HG03342 (cell line): ENCODE data around the gene ZFP92.
A peak's percentile ranks its signal among the peaks of the same experiment; 100 is the strongest.

Source experiments
- ATAC-seq: cut with Tn5 transposase; IDR thresholded peaks from one replicate; pipeline ENCODE4 v1.9.1; 2021; ENCODE audit warnings: mild to moderate bottlenecking, moderate library complexity; ENCODE audit not compliant: unreplicated experiment

ZFP92 gene, protein sequence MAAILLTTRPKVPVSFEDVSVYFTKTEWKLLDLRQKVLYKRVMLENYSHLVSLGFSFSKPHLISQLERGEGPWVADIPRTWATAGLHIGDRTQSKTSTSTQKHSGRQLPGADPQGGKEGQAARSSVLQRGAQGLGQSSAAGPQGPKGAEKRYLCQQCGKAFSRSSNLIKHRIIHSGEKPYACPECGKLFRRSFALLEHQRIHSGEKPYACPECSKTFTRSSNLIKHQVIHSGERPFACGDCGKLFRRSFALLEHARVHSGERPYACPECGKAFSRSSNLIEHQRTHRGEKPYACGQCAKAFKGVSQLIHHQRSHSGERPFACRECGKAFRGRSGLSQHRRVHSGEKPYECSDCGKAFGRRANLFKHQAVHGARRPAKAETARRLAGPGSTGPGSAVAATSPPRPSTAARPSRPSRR

DNA sequence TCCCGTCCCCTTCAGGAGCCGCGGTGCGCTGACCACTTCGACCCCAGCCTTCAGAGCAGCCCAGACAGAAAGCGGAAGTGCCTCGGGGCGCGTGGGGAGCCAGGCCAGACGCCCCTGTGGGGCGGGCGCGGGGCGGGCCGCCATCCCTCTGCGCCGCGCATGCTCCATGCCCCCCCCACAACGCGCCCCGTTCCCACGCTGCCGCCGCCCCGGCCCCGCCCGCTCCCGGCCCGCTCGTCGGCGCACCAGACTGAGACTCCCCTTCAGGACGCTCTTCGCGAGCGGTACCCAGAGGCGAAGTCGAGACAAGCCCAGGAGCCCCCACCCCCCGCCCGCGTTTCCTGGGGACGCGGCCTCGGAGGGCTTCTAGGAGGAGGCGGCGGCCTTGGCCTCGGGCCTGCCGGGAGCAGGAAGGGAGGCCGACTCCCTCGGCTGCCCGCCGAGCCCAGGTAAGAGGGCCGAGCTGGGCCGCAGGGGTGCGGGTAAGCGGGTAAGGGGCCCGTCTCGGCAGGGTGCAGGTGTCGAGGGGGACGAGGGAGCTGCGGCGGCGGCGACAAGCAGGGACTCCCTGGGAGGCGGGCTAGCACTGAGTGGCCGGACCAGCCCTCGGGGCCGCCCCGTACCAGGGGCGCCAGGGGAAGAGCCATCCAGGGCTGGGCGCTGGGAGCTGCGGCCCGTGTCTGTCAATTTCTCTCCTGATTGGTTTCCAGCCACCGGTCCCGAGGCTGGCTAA is at the start of gene ZFP92:
TSS of gene ZFP92 (plus strand) at position 218 of the 733 bp plus-strand sequence. CDS start 6,851 bp downstream, outside the sequence.
- ATAC-seq: peak; percentile 60

DNA sequence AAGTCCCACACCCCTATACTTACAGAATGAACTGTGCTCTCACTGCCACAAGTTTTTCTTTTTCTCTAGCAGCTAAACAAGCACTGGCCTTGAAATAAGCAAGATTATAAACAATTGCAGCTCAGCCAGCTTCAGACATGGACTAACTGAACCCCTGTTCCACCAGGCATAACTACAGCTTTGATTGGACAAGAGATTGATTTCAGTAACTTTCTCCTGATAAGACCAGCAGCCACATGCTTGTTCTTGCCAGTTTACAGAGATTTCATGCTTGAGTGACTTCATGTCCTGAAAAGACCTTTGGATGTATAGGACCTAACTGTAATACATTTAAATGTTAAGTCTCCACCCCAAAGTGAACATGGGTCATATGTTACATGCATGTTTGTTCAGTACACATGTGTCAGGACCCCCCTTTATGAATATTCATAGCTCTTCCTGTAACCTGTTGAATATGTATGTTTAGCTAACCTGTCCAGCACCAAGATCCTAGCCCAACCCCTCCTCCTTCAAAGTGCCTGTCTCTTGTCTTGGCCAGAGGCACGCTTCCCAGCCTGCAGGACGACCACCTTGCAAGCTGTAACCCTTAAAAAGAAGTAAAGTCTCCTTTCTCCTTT is 49.4 kb upstream of the ZFP92 start:
- ATAC-seq: no peak

DNA sequence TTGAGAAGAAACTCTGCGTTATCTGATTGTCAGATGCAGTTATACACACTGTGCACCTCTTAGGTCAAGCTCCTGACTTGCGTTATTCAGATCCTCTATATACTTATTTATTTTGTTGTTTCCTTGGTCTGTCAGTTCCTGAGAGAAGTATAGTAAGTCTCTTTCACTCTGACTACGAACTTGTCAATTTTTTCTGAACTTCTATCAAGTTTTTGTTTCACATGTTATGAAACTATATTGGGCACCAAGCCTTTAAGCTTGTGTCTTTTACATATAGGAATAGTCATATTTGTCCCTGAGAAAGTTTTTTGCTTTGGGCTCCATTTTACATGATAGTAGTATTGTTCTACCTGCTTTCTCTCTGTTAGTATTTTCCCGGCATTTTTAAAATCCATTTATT is 45.6 kb upstream of the ZFP92 start:
- ATAC-seq: peak; percentile 48

DNA sequence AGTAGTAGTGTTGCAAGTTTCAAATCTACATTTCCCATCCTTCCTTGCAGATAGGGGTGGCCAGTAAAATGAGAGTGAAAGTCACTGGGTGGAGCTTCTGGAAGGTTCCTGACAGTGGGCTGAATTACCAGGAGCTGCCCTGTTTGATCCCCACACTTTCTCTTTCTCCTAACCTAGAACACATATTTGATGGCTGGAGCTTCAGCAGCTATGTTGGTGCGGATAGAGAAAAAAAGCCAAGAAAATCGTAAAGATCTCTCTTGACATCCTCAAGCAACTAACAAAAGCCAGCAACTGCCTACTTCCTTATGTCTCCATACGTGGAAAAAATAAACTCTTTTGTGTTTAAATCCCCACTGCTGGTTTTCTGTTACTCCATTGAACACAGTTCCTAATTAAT is 45.2 kb upstream of the ZFP92 start:
- no peak for ATAC-seq

DNA sequence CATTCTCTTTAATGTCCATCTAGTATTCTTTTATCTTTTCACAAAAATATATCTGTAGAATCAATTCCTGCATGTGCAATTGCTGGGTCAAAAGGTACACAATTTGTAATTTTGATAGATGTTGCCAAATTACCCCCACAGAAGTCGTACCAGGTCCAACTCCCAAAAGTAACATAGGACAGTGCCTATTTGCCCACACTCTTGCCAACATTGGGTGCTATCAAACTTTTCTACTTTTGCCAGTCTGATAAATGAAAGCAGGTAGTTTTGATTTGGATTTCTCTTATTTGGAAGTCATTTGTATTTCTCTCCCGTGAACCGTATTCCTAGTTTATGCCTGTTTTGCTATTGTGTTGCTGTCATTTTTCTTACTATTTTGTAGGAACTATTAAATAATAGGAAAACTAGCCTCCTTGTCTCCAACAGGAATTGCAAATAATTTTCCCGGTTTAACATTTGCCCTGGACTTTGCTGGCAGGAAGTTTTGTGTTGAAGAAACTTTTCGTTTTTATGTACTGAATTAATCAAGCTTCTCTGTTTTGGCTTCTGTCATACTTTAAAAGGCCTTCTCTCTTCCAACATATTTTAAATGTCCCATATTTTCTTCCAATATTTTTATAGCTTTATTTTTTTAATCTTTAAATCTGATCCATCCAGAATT is 44.3 kb upstream of the ZFP92 start:
- ATAC-seq: no peak

DNA sequence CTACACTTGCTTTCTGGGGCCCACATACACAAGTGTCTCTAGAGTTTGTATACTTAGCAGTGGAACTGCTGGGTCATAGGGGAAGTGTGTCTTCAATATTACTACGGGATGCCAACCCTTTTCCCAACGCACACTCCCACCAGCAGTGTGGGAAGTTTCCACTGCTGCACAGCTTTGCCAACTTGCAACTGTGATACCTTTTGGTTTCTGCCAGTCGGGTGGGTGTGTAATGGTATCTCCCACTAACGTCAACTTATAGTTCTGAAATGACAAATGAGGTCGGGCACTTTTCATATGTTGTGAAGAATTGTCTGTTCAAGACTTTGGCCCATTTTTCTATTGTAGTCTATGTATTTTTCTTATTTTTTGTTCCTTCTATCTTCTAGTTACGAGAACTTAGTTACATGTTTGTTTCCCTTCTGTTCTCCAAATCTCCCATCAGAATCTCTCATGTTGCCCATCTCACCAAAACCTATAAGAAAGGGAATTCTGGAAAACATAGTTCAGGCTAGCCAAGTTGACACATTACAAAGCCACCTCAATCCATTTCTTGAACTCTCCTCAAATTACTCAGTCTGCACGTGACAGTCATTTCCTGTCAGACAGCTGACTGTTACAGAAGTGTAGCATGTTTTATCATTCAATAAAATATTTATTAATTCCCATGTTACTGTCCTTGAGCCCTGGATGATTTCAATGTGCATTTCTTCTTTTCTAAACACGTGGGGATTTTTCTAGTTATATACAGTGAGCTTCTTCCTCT is 40.8 kb upstream of the ZFP92 start:
- ATAC-seq: no peak

DNA sequence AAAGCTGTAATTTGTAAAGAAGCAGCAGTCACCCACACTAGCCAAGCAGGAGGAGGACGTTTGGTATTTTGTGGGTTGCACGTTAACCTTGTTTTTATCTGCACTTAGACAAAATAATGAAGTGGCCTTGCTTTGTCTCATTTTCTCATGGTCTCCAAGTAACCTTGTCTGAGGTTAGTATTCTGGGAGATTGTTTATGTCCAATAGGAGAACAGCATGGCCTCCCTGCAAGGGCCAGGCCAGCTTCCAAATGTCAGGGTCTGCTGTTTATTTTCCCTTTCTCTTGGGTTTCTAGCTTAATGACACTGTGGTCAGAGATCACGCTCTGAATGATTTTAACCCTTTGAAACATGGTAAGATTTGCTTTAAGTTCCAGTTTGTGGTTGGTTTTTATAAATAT is 40.0 kb upstream of the ZFP92 start:
- no peak for ATAC-seq

DNA sequence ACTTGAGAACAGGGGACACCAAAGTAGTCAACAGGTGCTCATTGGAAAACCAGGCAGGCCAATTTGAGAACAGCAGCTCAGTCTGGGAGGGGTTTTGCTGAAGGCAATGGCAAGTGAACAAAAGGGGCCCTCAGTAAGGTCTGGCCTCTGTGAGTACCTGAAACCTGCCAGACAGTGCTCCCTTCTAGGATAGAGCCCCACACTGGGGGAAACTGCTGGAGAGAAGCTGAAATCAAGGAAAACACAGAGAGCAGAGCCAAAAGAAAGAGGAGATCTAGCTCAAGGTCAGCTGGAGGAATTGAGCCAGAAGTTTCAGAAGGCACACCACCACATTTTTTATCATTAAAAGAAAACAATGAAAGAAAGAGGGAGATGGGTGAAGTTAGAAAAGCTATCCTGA is 38.3 kb upstream of the ZFP92 start:
- ATAC-seq: no peak

DNA sequence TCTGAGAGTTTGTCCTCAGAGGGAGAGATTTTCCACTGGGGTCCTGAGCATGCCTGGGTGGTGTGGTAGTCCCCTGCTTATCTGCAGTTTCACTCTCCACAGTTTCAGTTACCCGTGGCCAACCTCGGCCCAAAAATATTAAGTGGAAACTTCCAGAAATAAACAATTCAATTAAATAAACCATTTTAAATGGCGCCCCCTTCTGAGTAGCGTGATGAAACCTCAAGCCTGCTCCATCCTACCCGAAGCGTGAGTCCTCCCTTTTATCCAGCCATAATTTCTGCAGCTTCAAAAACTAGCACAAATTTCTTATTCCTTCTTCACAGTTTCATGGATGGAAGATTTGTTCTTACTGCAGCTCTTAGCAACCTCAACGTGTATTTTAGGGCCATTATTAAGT is 36.8 kb upstream of the ZFP92 start:
- ATAC-seq: no peak

DNA sequence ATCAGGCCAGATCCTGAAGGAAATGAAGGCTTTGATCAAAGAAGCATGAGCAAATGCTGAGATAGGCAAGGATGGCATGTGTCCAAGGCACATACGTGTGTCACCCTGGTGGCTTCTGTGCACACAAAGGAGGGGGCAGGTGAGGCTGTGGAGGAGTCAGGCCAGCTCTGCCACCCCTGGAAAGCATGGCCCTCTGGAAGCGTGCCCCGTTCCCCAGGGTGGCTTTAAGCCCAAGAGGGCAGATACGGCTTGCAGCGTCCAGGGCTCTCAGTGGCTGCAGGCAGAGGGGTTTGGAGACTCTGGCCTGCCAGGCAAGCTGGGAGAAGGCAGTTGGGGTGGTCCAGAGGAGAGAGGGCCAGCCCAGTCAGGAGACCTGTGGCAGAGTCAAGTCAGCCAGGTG is 35.7 kb upstream of the ZFP92 start:
- ATAC-seq: no peak

DNA sequence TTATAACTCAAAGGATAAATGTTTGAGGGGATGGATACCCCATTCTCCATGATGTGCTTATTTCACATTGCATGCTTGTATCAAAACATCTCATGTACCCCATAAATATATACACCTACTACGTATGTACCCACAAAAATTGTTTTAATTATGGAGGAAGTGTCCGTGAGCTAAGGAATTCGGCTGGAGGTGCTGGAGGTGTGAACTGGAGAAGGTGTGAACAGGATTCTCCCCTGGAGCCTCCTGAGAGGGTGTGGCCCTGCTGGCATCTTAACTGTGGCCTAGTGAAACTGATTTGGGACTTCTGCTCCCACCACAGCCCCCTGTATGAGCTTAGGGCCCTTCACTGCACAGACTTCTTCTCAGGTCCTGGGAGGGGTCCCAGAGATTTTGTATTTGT is 33.5 kb upstream of the ZFP92 start:
- ATAC-seq: no peak

DNA sequence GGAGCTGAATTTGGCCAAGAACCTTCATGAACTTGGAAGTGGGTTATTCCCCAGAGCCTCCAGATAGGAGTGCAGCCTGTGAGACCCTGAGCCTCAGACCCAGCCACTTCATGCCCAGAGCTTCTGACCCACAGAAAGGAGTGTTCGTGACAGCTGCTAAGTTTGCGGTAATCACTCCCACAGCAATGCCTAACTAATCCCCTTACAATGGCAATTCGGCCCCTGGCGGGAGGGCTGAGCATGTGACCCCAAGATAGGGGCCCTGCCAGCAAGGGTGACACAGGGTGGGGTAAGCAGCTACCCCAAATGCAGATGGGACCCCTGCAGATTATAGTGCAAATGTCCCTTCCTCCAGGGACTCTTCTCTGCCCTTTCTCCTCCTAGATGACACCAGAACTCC is 32.7 kb upstream of the ZFP92 start:
- ATAC-seq: no peak

DNA sequence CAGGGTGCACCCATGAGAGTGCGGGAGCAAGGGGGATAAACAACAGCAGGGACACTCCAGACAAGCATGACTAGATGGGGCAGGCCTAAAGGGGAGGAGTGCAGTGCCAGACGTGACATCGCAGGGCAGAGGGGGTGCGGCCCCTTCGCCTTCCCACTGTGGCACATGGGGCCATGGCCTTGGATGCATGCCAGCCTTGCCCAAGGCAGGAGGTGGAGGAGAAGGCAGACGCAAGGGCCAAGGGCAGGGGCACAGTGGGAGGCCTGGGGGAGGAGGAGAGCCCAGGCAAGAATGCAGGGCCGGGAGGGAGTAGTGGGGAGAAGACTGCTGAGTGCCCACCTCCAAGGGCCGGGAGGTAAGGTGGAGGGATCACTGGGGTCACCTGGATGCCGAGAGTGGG is 31.8 kb upstream of the ZFP92 start:
- ATAC-seq: no peak

DNA sequence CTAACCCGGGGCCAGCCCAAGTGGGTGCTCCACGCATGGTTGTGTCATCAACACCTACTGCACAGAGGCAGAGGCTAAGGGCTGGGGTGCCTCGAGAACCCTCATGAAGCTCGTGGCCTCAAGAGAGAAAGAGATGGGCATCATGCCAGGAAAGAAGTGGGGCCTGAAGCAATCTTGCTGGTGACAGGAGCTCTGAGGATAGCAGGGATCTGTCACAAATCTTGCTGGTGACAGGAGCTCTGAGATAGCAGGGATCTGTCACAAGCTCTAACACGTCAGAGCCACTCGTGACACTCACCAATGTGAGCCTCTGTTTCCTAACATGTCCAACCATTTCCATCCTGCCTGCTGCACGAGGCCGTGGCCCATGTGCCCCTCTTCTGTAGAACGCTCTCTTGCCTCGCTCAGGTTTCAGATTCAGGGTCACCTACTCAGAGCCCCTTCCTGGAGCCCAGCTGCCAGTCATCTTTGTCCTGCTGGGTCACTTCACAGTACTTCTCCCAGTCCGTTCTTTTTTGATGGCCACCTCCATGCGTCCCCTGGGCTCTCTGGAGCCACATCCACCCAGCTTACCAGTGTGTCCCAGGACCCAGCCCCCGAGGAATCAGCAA is 31.2 kb upstream of the ZFP92 start:
- no peak for ATAC-seq

DNA sequence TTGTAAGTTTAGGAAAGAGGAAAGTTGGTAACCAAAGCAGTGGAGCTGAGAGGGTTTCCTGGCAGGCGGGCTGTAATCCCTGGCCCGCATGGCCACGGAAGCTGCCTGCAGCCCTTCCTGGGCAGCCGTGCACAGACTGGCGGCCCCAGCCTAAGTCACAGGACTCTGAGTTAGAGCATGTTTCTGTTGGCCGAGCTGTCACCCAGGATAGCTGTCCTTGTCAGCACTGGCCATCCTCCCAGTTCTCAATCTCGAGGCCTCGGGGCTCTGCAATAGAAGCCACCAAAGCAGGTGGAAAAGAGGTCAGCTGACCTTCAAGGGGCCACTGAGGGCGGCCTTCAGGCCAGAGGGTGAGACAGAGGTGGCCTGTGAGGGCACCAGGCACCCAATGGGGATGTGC is 30.6 kb upstream of the ZFP92 start:
- no peak for ATAC-seq

DNA sequence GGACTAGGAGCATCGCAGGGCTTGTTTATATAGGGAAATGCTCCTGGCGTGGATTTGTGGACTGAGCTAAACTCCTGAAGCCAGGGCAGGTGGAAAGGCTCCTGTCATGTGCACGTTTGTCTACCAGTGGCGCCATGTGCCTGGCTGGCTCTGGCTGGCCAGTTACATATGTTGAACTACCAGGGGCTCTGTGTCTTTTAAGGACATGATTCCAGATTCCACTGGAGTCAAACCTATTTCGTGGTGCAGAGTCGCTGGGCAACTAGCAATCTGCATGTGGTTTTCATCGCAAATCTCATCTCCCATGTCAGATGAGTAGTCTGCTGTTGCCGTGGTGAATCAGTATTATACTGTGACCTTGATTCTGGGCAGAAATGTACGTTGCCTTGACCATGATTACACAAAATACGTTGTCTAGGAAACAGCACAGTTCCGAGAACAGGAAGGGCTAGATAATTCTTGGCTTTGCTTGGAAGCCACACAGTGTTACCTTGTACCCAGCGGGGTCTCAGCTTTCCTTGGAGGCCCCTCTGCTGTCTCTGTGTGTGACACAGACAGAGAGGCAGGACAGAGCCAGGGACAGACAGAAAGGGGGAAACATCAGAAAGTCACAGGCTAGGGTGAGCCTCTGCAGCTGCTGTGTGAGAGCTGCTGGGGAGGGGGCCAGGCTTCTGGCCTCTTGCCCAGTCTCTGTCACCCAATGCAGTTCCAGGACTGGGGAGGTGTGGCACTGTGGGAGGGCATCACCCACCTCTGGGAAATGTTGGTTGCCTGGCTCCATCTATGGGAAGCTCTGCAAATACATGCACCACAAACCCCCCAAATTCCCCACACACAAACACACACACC is 29.4 kb upstream of the ZFP92 start:
- ATAC-seq: peak; percentile 59

DNA sequence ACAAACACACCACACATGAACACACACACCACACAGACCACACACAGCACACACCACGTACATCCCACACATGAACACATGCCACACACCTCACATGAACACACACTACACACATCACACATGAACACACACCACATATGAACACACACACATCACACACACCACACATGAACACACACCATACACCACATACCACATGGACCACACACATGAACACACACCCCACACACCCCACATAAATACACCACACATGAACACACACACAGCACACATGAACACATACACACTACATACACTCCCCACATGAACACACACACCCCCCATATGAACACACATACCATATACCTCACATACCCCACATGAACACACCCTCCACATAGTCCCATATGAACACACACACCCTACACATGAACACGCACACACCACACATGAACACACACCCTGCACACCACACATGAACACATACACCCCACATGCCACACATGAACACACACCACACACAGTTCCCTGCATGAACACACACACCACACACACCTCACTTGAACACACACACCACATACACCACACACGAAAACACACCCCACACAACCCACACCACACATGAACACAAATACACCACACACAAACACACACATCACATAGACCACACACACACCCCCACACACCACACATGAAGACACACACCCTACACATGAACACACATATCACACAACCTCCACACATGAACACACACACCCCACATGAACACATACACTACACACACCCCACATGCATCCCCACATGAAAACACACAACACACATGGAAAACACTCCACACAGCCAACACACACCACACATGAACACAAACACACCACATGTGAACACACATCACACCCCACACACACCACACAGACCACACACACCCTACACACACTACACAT is 28.4 kb upstream of the ZFP92 start:
- ATAC-seq: no peak

DNA sequence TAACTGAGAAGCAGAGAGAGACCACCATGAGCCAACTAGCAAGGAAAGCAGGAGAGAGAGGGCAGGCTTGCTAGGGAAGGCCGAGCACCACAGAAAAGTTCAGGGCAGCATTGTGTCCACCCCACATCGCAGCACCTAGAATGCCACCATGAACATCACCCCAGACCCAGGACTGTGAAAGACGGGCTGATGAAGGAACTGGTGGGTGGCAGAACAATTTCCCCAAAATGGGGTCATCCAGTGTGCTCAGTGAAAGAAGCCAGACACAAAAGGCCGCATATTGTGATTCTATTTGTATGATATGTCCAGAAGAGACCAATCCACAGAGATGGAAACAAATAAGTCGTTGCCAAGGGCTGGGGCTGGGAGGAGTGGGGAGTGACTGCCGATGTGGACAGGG is 26.9 kb upstream of the ZFP92 start:
- ATAC-seq: no peak
